Fibroblast of skin of scalp (primary cell): Measurements from ENCODE around the gene ASCL3.
"Not testable (repeated sequence)": the region's sequence is repeated elsewhere in the genome, so short reads cannot be mapped to it uniquely, and the experiment has no call there.

ENCODE experiments used
- DNase-seq: peaks from one replicate; pipeline ENCODE4 v3.0.0-alpha.2; 2013

Gene ASCL3

GRCh38 chr11:8947230-8947943 lies 4.6 kb upstream of the ASCL3 start:
- DNase-seq, result no peak

GRCh38 chr11:8941341-8942103 lies 1.3 kb downstream of the ASCL3 start:
- no peak for DNase-seq

GRCh38 chr11:8937659-8938058 lies 5.2 kb downstream of the ASCL3 start:
- no peak for DNase-seq

- DNase-seq, result no peak
These were observed 5.7 kb downstream of the ASCL3 start for GRCh38 chr11:8937159-8937558.

DNA sequence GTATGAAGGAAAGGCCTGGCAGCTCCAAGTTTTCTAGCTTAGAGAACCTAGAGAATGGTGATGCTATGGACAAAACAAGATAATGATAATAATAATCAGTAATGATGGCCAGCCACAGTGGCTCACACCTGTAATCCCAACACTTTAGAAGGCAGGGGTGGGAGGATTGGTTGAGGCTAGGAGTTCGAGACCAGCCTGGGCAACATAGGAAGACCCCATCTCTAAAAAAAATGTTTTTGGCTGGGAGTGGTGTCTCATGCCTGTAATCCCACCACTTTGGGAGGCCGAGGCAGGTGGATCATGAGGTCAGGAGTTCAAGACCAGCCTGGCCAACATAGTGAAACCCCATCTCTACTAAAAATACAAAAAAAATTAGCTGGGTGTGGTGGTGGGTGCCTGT lies 7.0 kb downstream of the ASCL3 start:
- not testable (repeated sequence) for DNase-seq

- peak; percentile 78 for DNase-seq
These were observed 7.9 kb downstream of the ASCL3 start for GRCh38 chr11:8934742-8935488.

- no peak for DNase-seq
These were observed 8.9 kb downstream of the ASCL3 start for GRCh38 chr11:8933931-8934330.

- DNase-seq, result no peak
These were observed 10.1 kb downstream of the ASCL3 start, which contains the start of gene C11orf16 for GRCh38 chr11:8932564-8933180. C11orf16 (minus strand) TSS chr11:8932947; CDS start chr11:8932308, 639 bp downstream.

- peak; percentile 57 for DNase-seq
These were observed 12.2 kb downstream of the ASCL3 start for GRCh38 chr11:8930456-8931175.

GRCh38 chr11:8928981-8929615 lies 13.7 kb downstream of the ASCL3 start:
- DNase-seq, result peak; percentile 28

GRCh38 chr11:8928205-8928604 lies 14.6 kb downstream of the ASCL3 start:
- no peak for DNase-seq

- DNase-seq, result no peak
These were observed 15.6 kb downstream of the ASCL3 start for GRCh38 chr11:8927233-8927632.

DNA sequence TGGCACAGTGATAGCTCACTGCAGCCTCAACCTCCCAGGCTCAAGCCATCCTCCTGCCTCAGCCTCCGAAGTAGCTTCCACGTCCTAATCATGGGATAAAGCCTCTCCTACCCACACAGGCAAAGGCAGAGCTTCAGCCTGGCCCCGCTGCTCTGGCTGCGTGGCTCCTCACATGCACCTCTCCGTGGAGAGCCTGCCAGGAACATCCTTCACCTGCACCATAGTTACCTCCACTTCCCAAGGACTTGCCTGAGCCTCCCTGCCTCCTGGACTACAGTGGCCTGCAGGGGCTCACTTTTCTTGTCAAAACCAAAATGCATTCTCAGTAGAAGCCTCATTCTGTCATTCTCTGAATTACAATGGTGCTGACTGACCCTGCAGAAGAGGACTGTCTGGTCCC lies 16.6 kb downstream of the ASCL3 start:
- DNase-seq, result no peak

DNA sequence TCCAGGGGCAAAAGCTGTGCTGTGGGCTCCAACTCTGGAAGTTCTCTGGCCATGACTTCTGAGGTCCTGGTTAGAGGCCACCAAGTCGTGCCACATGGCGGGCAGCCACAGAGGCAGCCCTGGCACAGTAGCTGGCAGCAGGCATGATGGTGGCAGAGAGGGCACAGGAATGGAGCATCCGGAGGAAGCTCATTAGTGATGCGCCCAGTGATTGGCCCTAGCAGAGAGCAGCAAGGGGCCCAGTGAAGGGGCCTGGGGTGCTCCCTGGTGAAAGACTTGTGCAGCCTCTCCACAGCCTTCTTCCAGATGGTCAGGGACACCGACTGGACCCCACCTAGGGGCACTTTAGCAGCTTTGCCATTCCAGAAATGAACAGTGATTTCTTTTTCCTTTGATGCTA lies 17.1 kb downstream of the ASCL3 start:
- DNase-seq, result no peak

GRCh38 chr11:8922691-8923090 lies 20.1 kb downstream of the ASCL3 start:
- DNase-seq, result no peak

- peak; percentile 97 for DNase-seq
These were observed 25.5 kb downstream of the ASCL3 start for GRCh38 chr11:8917157-8917825.

- no peak for DNase-seq
These were observed 28.2 kb downstream of the ASCL3 start for GRCh38 chr11:8914661-8915018.

GRCh38 chr11:8913961-8914660 lies 28.7 kb downstream of the ASCL3 start:
- peak; percentile 37 for DNase-seq

DNA sequence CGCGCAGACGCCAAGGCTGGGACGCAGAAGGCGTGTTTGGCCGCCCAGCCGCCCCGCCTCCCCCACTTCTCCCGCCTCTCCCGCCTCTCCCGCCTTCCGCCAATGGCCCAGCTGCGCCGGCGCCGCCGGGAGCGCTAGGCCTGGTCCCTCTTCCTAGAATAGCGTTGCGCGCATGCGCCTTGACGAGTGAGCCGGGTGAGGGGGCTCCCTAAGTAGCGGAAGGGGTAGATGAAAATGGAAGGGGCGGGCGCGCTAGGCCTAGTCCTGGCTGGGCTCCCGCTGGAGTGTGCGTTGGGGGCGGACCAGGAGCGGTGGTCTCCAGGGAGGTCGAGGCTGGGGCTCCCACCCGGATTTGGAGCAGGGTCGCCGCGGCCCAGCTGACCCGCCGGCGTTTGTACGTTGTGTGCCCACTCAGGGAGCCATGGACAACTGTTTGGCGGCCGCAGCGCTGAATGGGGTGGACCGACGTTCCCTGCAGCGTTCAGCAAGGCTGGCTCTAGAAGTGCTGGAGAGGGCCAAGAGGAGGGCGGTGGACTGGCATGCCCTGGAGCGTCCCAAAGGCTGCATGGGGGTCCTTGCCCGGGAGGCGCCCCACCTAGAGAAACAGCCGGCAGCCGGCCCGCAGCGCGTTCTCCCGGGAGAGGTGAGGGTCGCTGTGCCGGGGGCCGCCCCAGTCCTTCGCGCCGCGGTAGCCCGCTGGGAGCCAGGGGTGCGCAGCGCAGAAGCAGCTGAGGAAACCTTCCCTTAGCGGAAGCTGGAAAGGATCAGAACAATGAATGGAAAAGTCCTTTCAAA lies 31.6 kb downstream of the ASCL3 start, which contains the start of gene AKIP1:
Gene AKIP1 (plus strand): TSS at position 161 of the 795 bp plus-strand sequence. CDS start 261 bp downstream, at position 422.
- DNase-seq, result peak; percentile 98
